Stimulated activated CD4-positive, alpha-beta T cell treated with anti-CD3 and anti-CD28 coated beads, Interleukin-4, amount 100 ng/mL, for 24 hours (primary cell): ENCODE data around the gene CLDN14.

Source experiments
- DNase-seq: peaks from one replicate; pipeline ENCODE4 v3.0.0-alpha.2; 2020

CLDN14 gene

GRCh38 chr21:36466061-36466511 is 13.8 kb downstream of the CLDN14 start:
- DNase-seq: no peak

DNA sequence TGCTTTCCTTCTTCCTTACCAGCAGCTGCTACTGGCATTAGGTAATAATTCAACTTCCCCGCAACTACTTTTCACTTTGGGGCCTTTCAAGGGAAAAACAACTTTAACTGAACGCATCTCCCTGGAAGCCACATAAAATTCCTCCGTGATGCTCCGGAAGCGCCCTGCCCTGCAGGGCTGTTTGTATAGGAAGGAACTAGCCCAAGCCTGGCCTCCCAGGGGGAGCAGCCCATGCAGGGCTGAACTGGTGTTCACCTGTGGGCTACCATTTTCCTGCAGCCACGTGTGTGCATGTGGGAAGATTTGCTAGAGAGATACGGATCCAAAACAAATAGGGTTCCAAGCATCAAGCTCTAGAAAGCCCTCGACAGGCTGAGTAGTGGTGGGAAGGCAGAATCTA is 14.4 kb downstream of the CLDN14 start:
- no peak for DNase-seq

DNA sequence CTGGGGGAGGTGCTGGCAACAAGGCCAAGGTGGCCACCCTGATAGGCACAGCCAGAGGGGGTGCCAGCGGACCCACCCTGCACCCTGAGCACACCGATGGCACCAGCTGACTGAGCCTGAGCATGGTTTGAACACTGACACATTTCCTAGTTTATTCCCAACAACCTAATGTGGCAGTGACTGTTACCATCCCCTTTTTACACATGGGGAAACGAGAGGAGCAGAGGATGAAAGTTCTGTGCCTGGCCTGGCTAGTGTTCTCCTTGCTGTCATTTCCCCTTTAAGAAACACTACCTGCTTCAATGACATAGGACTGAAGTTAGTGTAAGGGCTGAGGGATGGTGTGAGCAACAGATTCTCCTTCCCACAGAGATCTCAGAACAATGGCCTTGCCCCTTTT is 15.3 kb downstream of the CLDN14 start:
- no peak for DNase-seq

- DNase-seq: no peak
Observed at GRCh38 chr21:36463991-36464390, 15.9 kb downstream of the CLDN14 start.

- DNase-seq: no peak
Observed at GRCh38 chr21:36463204-36463603, 16.7 kb downstream of the CLDN14 start.

- no peak for DNase-seq
Observed at GRCh38 chr21:36461918-36462486, 17.9 kb downstream of the CLDN14 start.

- DNase-seq: no peak
Observed at GRCh38 chr21:36461277-36461917, 18.5 kb downstream of the CLDN14 start.

GRCh38 chr21:36460866-36461265 is 19.1 kb downstream of the CLDN14 start:
- DNase-seq: no peak

GRCh38 chr21:36459098-36459497 is 20.8 kb downstream of the CLDN14 start:
- no peak for DNase-seq

- no peak for DNase-seq
Observed at GRCh38 chr21:36456729-36457414, 23.1 kb downstream of the CLDN14 start.

- DNase-seq: no peak
Observed at GRCh38 chr21:36454706-36455105, 25.2 kb downstream of the CLDN14 start.

GRCh38 chr21:36454093-36454531 is 25.8 kb downstream of the CLDN14 start:
- DNase-seq: no peak

DNA sequence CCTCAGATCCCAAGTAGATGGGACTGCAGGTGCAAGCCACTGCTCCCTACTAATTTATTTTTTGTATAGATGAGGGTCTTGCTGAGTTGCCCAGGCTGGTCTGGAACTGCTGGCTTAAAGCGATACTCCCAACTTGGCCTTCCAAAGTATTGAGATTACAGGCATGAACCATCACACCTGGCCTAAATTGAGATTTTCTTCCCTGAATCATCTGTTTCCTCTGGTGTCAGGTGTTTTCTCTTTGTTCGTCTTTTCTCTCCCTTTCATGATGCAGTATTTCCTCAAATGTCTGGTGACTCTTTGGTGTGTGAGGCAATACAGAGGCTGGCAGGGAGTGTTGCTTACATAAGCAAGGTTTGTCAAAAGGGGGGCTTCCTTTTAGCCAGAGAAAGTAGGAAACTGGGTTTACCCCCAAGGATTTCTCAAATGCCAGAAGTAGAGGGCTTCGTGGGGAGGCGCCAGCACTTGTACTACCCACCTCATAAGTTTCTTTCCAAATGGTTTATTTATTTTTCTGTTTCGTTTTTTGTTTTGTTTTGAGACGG is 27.6 kb downstream of the CLDN14 start:
- DNase-seq: no peak

GRCh38 chr21:36451506-36451905 is 28.4 kb downstream of the CLDN14 start:
- no peak for DNase-seq

GRCh38 chr21:36450511-36450910 is 29.4 kb downstream of the CLDN14 start:
- no peak for DNase-seq

DNA sequence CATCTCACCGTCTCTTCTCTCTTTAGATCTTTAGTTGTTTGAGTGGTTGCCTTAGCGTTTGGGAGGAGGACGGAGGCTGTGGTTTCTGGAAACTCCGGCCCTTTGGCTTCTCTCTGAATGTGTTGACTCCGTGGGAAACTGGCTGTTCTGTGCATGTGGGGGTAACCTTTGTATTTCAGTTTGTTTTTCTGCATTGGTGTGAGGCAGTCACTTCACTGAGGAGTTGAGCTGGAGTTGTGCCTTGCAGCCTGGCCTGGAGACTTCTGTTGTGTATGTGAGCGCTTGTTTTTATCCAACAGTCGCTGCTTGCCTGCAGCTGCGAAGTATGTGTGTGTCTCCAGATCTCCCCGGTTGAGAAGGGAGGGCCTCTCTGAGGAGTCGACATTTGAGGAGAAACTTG is 33.6 kb downstream of the CLDN14 start:
- no peak for DNase-seq

GRCh38 chr21:36441715-36442114 is 38.2 kb downstream of the CLDN14 start:
- no peak for DNase-seq

- no peak for DNase-seq
Observed at GRCh38 chr21:36437745-36438128, 42.2 kb downstream of the CLDN14 start.

DNA sequence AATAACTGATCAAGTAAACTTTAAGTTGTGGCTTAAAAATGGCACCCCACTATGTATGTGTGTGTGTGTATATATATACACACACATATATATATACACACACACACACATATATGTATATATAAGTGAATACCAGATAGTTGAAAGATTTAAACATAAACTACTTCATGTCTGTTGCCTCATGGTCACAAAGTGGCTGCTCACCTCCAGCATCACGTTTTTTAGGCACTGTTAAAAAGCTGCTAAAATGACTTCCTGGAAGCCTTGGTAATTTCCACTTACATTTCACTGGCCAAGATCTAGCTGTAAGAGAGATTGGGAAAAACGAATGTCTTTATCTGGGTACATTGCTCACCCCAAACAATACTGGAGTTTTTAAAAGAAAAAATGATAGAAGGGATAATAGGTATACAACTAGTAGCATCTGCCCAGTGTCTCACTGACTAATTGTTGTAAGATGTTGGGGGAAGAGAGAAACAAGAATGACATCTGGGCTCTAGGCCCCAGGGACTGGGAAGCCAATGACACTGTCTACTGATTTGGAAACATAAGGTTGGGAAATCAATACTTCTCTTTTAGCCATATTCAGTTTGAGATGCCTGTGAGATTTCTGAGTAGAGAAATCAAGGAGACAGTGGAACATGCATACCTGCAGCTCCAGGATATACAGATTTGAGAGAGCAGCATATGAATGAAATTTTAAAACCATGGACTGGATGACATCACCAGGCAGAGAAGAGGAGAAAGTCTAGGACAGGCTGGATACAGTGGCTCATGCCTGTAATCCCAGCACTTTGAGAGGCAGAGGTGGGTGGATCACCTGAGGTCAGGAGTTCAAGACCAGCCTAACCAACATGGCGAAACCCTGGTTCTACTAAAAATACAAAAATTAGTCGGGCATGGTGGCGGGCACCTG is 42.8 kb downstream of the CLDN14 start:
- no peak for DNase-seq

DNA sequence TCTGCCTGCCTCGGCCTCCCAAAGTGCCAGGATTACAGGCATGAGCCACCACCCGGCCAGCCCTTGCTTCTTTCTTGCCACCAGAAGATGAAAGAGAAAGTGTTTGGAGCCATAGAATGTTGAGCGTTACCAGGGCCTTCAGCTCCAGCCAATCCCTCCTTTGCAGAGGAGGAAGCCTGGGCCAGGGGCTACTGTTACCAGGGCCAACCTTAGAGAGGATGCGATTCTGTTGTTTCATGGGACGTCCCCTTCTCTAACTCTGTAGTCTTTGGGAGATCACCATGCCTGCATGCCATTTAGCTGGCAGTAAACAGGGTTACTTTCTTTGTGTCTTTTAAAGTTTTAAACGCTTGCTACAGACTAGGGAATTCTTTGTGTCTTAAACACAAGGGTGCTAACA is 45.8 kb downstream of the CLDN14 start:
- DNase-seq: no peak

DNA sequence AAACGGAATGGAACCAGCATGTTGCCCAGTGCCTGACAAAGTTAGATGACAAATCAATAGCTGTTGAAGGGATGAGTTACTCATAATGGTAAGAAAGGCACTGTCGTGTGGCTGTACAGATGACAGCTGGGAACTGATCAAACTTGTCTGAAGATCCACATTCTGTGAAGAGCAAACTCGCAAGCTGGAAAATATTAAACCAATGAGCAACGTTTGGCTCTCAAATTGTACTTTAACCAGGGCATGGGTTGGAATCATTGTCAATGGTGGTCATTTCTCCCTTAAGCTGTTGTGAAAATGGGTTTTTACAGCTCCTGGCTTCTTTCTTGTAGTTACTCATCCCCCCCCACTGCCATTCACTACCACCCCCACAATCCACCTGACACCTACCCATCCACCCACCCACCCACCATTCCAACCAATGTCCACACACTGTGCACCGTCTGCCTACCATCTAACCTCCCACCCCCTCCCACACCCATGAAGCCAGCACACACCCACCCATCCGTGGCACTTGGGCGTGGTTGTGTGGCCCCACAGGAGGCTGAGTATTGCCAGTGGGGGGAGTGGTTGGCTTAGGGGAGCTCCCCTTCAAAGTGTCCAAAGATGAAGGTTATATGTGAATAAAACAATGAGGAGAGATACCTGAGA is 46.7 kb downstream of the CLDN14 start:
- DNase-seq: no peak

DNA sequence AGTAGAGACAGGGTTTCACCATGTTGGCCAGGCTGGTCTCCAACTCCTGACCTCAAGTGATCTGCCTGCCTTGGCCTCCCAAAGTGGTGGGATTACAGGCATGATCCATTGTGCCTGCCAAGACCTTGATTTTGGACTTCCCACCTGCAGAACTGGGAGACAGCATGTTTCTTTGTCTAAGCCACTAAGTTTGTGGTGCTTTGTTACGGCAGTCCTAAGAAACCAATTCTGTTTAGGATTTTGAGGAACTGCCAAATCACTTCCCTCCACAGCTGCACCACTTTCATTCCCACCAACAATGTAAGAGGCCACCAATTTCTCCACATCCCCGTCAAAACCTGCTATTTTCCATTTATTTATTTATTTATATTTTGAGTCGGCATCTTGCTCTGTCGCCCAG is 48.7 kb downstream of the CLDN14 start:
- no peak for DNase-seq
